ENCODE results near the gene DYTN.

The DYTN gene

DNA sequence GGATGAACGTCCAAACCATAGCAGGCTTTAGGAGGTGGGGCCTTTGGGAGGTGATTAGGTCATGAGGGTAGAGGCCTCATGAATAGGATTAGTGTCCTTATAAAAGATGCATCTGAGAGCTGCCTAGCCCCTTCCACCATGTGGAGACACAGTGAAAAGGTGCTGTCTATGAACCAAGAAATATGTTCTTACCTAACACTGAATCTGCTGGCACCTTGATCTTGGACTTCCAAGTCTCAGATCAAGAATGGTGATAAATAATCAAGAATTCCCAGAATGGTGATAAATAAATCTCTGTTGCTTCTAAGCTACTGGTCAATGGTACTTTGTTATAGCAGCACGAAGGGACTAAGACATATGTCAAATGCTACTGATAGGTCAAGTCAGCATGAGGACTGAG is 15.1 kb upstream of the DYTN start:
- H3K36me3 ChIP-seq (ENCODE audit: control insufficient read depth in 1 of 2, insufficient read depth in 2 of 2, low read length in 2 of 2) = no peaks in the 10 kb centered on the region
- DNase-seq = peak; percentile 51 to 77
- no peak overlapping the region for H2BK12ac ChIP-seq (ENCODE audit: low read length)
- no peaks in the 10 kb centered on the region for H3K27me3 ChIP-seq (ENCODE audit: insufficient read depth, low read length)
- H3K9me3 ChIP-seq (ENCODE audit: insufficient read depth, low read depth, low read length) = no peaks in the 10 kb centered on the region
- H3K18ac ChIP-seq (ENCODE audit: low read length) = no peak overlapping the region
- H2AFZ ChIP-seq (ENCODE audit: insufficient read depth, low read length, poor library complexity) = no peak overlapping the region
- no peak overlapping the region for H3K4me2 ChIP-seq (ENCODE audit: low read length)
- no peaks in the 10 kb centered on the region for H3K79me1 ChIP-seq (ENCODE audit: low read length)
- no peak overlapping the region for H3K9ac ChIP-seq (ENCODE audit: low read length)
- no peak overlapping the region for H2BK5ac ChIP-seq (ENCODE audit: low read depth, low read length, poor library complexity)
- H4K12ac ChIP-seq (ENCODE audit: low read depth, low read length) = no peak overlapping the region
- no CpG with 5 or more reads among the region's 2 CpGs for WGBS (ENCODE audit: extremely low coverage, insufficient coverage, insufficient read length)
- no peak overlapping the region for H4K8ac ChIP-seq (ENCODE audit: low read depth, low read length)
- no peak overlapping the region for H2AK5ac ChIP-seq (ENCODE audit: low read length)
- no peak overlapping the region for H3K27ac ChIP-seq (ENCODE audit: low read depth, low read length)
- no peak overlapping the region for H3K4ac ChIP-seq (ENCODE audit: low read depth, low read length)
- no peak overlapping the region for H3K23ac ChIP-seq (ENCODE audit: low read length)
- H3K4me1 ChIP-seq (ENCODE audit: control insufficient read depth in 1 of 2, insufficient read depth in 2 of 2, low read length in 2 of 2) = no peaks in the 10 kb centered on the region
- no peak overlapping the region for H3K14ac ChIP-seq (ENCODE audit: low read length)
- no peaks in the 10 kb centered on the region for H3K79me2 ChIP-seq (ENCODE audit: control insufficient read depth, insufficient read depth, low read length, poor library complexity)
- H3K4me3 ChIP-seq (ENCODE audit: low read depth, low read length) = no peak overlapping the region
- no peak overlapping the region for H4K91ac ChIP-seq (ENCODE audit: low read depth, low read length)
- no peak overlapping the region for H2BK120ac ChIP-seq (ENCODE audit: insufficient read depth, low read length, poor library complexity)

DNA sequence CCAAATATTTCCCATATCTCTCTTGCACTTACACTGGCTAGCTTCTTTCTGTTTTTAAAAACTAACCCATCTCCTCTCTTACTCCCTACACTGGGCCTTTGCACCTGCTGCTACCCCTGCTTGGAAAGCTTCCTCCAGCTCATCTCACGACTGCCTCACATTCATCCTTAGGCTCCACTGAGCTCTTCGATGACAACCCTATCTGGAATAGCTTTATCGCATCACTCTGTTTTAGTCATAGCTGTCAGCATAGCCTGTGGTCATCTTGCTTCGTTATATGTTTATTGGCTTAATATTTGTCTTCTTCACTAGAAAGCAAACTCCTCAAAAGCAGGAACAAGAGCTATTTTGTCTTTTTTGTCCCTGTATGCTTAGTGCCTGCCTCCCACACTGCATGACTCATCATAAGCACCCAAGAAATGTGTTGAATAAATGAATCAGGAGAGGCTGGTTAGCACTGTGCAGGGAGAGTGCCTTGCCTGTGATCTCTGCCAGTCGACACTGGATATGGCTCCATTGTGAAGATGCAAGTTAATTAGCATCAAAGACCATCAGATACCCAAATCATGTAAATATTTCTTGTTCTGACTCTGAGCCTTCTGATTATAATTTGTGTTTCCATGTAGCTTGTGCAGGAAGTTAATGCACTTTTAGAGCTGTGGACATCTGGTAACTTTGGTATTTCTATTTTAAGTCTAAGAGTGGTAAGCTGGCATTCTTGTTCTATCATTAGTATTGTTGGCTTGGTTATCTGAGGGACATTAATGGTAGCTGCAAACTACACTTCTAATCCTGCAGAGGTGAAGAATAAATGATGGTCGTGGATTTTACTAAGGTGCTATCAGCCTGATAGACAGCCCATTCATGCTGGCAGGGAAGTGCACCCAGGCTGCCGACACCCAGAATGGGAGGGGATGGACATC is 10.3 kb upstream of the DYTN start:
- no peaks in the 10 kb centered on the region for H3K27me3 ChIP-seq (ENCODE audit: insufficient read depth, low read length)
- H3K4me1 ChIP-seq (ENCODE audit: control insufficient read depth in 1 of 2, insufficient read depth in 2 of 2, low read length in 2 of 2) = no peaks in the 10 kb centered on the region
- WGBS (ENCODE audit: extremely low coverage, insufficient coverage, insufficient read length) = no CpG with 5 or more reads among the region's 7 CpGs

DNA sequence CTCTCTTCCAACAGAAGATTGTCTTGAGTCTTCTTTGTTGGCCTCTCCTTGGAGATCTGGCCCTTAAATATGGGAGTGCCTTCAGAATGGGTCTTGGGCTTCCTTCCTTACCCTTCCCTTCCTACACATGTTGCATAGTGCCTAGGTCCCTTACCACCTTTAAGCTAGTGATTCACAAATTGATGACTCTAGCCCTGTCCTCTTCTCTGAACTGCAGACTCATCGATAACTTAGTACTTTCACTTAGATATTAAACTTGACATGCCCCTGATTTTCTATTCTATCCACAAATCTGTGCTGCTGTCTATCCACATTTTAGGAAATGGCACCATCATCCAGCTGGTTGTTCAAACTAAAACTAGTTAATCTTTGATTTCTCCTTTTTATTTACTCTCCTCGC is 9.1 kb upstream of the DYTN start:
- Histone ChIP-seq H3K4me1 (ENCODE audit: control insufficient read depth in 1 of 2, insufficient read depth in 2 of 2, low read length in 2 of 2) (no peaks in the 10 kb centered on the region), H3K9me3 (ENCODE audit: insufficient read depth, low read depth, low read length) (no peaks in the 10 kb centered on the region), H2AK5ac (ENCODE audit: low read length) (no peak overlapping the region), H4K91ac (ENCODE audit: low read depth, low read length) (no peak overlapping the region), H2BK120ac (ENCODE audit: insufficient read depth, low read length, poor library complexity) (no peak overlapping the region), H2AFZ (ENCODE audit: insufficient read depth, low read length, poor library complexity) (no peak overlapping the region), H3K14ac (ENCODE audit: low read length) (no peak overlapping the region), H3K79me1 (ENCODE audit: low read length) (no peaks in the 10 kb centered on the region), H2BK12ac (ENCODE audit: low read length) (no peak overlapping the region), H3K36me3 (ENCODE audit: control insufficient read depth in 1 of 2, insufficient read depth in 2 of 2, low read length in 2 of 2) (no peaks in the 10 kb centered on the region), H4K12ac (ENCODE audit: low read depth, low read length) (no peak overlapping the region), H3K4ac (ENCODE audit: low read depth, low read length) (no peak overlapping the region), H3K23ac (ENCODE audit: low read length) (no peak overlapping the region), H2BK5ac (ENCODE audit: low read depth, low read length, poor library complexity) (no peak overlapping the region), H3K27ac (ENCODE audit: low read depth, low read length) (no peak overlapping the region), H3K4me2 (ENCODE audit: low read length) (no peak overlapping the region), H3K18ac (ENCODE audit: low read length) (no peak overlapping the region), H3K79me2 (ENCODE audit: control insufficient read depth, insufficient read depth, low read length, poor library complexity) (no peaks in the 10 kb centered on the region), H4K8ac (ENCODE audit: low read depth, low read length) (no peak overlapping the region), H3K9ac (ENCODE audit: low read length) (no peak overlapping the region), H3K4me3 (ENCODE audit: low read depth, low read length) (no peak overlapping the region), H3K27me3 (ENCODE audit: insufficient read depth, low read length) (no peaks in the 10 kb centered on the region)
- 100% methylated on average over 1 of the region's 2 CpGs for WGBS (ENCODE audit: extremely low coverage, insufficient coverage, insufficient read length)
- DNase-seq = no peak

More for the DNA sequence above, 10.3 kb upstream of the DYTN start:
- Histone ChIP-seq H3K4me2 (ENCODE audit: low read length) (no peak overlapping the region), H2AK5ac (ENCODE audit: low read length) (no peak overlapping the region), H3K36me3 (ENCODE audit: control insufficient read depth in 1 of 2, insufficient read depth in 2 of 2, low read length in 2 of 2) (no peaks in the 10 kb centered on the region), H3K18ac (ENCODE audit: low read length) (no peak overlapping the region), H4K8ac (ENCODE audit: low read depth, low read length) (no peak overlapping the region), H3K27ac (ENCODE audit: low read depth, low read length) (no peak overlapping the region), H2AFZ (ENCODE audit: insufficient read depth, low read length, poor library complexity) (no peak overlapping the region), H2BK12ac (ENCODE audit: low read length) (no peak overlapping the region), H4K91ac (ENCODE audit: low read depth, low read length) (no peak overlapping the region), H3K4me3 (ENCODE audit: low read depth, low read length) (no peak overlapping the region), H3K14ac (ENCODE audit: low read length) (no peak overlapping the region), H2BK120ac (ENCODE audit: insufficient read depth, low read length, poor library complexity) (no peak overlapping the region), H3K23ac (ENCODE audit: low read length) (no peak overlapping the region), H3K79me1 (ENCODE audit: low read length) (no peaks in the 10 kb centered on the region), H3K9me3 (ENCODE audit: insufficient read depth, low read depth, low read length) (no peaks in the 10 kb centered on the region), H4K12ac (ENCODE audit: low read depth, low read length) (no peak overlapping the region), H2BK5ac (ENCODE audit: low read depth, low read length, poor library complexity) (no peak overlapping the region), H3K9ac (ENCODE audit: low read length) (no peak overlapping the region), H3K4ac (ENCODE audit: low read depth, low read length) (no peak overlapping the region), H3K79me2 (ENCODE audit: control insufficient read depth, insufficient read depth, low read length, poor library complexity) (no peaks in the 10 kb centered on the region)
- no peak for DNase-seq

DNA sequence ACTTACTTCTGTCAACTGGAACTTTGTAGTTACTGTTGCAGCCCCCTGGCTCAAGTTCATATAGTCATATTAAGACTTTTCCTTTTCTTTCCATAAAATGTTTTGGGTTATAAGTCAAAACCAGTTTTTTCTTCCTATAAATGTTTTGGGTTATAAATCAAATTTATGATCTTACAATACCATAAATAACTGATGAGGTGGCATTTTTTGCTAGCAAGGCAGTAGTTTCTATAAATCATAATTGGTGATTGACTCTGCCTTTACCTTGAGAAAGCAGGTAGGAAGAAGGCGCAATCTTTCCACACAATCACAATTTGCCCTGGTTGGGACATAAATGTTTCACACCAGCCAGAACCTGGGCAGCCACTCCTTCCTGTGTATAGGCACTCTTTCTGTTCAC is 5.1 kb upstream of the DYTN start:
- H3K14ac ChIP-seq (ENCODE audit: low read length) = no peak overlapping the region
- H4K8ac ChIP-seq (ENCODE audit: low read depth, low read length) = no peak overlapping the region
- no peak overlapping the region for H3K4me3 ChIP-seq (ENCODE audit: low read depth, low read length)
- no peak overlapping the region for H3K4me2 ChIP-seq (ENCODE audit: low read length)
- H3K4ac ChIP-seq (ENCODE audit: low read depth, low read length) = no peak overlapping the region
- no CpG with 5 or more reads among the region's 1 CpG for WGBS (ENCODE audit: extremely low coverage, insufficient coverage, insufficient read length)
- H3K9ac ChIP-seq (ENCODE audit: low read length) = no peak overlapping the region
- H3K27ac ChIP-seq (ENCODE audit: low read depth, low read length) = no peak overlapping the region
- no peak overlapping the region for H2BK120ac ChIP-seq (ENCODE audit: insufficient read depth, low read length, poor library complexity)
- no peak overlapping the region for H2BK5ac ChIP-seq (ENCODE audit: low read depth, low read length, poor library complexity)
- H4K91ac ChIP-seq (ENCODE audit: low read depth, low read length) = no peak overlapping the region
- H3K18ac ChIP-seq (ENCODE audit: low read length) = no peak overlapping the region
- H3K9me3 ChIP-seq (ENCODE audit: insufficient read depth, low read depth, low read length) = peaks cover 2% of the 10 kb centered on the region
- H3K23ac ChIP-seq (ENCODE audit: low read length) = no peak overlapping the region
- no peak overlapping the region for H2AFZ ChIP-seq (ENCODE audit: insufficient read depth, low read length, poor library complexity)
- no peaks in the 10 kb centered on the region for H3K27me3 ChIP-seq (ENCODE audit: insufficient read depth, low read length)
- H4K12ac ChIP-seq (ENCODE audit: low read depth, low read length) = no peak overlapping the region
- H2AK5ac ChIP-seq (ENCODE audit: low read length) = no peak overlapping the region
- H3K79me2 ChIP-seq (ENCODE audit: control insufficient read depth, insufficient read depth, low read length, poor library complexity) = no peaks in the 10 kb centered on the region
- H3K79me1 ChIP-seq (ENCODE audit: low read length) = no peaks in the 10 kb centered on the region
- peaks cover 0 to 5% of the 10 kb centered on the region in 2 experiments for H3K4me1 ChIP-seq (ENCODE audit: control insufficient read depth in 1 of 2, insufficient read depth in 2 of 2, low read length in 2 of 2)
- no peaks in the 10 kb centered on the region for H3K36me3 ChIP-seq (ENCODE audit: control insufficient read depth in 1 of 2, insufficient read depth in 2 of 2, low read length in 2 of 2)
- H2BK12ac ChIP-seq (ENCODE audit: low read length) = no peak overlapping the region
- DNase-seq = no peak

All from trophoblast cell (in vitro differentiated cells and primary cell).